ENCODE results near the gene ADPRM.

- TF ChIP-seq, protein P1, sequence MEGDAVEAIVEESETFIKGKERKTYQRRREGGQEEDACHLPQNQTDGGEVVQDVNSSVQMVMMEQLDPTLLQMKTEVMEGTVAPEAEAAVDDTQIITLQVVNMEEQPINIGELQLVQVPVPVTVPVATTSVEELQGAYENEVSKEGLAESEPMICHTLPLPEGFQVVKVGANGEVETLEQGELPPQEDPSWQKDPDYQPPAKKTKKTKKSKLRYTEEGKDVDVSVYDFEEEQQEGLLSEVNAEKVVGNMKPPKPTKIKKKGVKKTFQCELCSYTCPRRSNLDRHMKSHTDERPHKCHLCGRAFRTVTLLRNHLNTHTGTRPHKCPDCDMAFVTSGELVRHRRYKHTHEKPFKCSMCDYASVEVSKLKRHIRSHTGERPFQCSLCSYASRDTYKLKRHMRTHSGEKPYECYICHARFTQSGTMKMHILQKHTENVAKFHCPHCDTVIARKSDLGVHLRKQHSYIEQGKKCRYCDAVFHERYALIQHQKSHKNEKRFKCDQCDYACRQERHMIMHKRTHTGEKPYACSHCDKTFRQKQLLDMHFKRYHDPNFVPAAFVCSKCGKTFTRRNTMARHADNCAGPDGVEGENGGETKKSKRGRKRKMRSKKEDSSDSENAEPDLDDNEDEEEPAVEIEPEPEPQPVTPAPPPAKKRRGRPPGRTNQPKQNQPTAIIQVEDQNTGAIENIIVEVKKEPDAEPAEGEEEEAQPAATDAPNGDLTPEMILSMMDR (IDR thresholded peaks at IDR 0.05) = no peak
- no peak for TF ChIP-seq FOSL2 (IDR thresholded peaks at IDR 0.05)
- TF ChIP-seq FOSL2 (CRISPR knock-in tag; IDR thresholded peaks at IDR 0.05) = no peak
- no peak for TF ChIP-seq POLR2A (IDR thresholded peaks at IDR 0.05; ENCODE audit: low read length)
- TF ChIP-seq ZNF302 (CRISPR knock-in tag; IDR thresholded peaks at IDR 0.05) = no peak
- TF ChIP-seq CEBPB (IDR thresholded peaks at IDR 0.05) = no peak
- TF ChIP-seq, protein P2, sequence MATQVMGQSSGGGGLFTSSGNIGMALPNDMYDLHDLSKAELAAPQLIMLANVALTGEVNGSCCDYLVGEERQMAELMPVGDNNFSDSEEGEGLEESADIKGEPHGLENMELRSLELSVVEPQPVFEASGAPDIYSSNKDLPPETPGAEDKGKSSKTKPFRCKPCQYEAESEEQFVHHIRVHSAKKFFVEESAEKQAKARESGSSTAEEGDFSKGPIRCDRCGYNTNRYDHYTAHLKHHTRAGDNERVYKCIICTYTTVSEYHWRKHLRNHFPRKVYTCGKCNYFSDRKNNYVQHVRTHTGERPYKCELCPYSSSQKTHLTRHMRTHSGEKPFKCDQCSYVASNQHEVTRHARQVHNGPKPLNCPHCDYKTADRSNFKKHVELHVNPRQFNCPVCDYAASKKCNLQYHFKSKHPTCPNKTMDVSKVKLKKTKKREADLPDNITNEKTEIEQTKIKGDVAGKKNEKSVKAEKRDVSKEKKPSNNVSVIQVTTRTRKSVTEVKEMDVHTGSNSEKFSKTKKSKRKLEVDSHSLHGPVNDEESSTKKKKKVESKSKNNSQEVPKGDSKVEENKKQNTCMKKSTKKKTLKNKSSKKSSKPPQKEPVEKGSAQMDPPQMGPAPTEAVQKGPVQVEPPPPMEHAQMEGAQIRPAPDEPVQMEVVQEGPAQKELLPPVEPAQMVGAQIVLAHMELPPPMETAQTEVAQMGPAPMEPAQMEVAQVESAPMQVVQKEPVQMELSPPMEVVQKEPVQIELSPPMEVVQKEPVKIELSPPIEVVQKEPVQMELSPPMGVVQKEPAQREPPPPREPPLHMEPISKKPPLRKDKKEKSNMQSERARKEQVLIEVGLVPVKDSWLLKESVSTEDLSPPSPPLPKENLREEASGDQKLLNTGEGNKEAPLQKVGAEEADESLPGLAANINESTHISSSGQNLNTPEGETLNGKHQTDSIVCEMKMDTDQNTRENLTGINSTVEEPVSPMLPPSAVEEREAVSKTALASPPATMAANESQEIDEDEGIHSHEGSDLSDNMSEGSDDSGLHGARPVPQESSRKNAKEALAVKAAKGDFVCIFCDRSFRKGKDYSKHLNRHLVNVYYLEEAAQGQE (IDR thresholded peaks at IDR 0.05) = no peak
- no peak for TF ChIP-seq BHLHE40 (IDR thresholded peaks at IDR 0.05; ENCODE audit: low read depth, low read length)
- no peak for TF ChIP-seq MAX (IDR thresholded peaks at IDR 0.05)
Observed at GRCh38 chr17:10664571-10664970, 32.8 kb upstream of the ADPRM start.

Measured in A549 (cell line).